Measurements from ENCODE around the gene UVSSA.

Gene UVSSA, protein sequence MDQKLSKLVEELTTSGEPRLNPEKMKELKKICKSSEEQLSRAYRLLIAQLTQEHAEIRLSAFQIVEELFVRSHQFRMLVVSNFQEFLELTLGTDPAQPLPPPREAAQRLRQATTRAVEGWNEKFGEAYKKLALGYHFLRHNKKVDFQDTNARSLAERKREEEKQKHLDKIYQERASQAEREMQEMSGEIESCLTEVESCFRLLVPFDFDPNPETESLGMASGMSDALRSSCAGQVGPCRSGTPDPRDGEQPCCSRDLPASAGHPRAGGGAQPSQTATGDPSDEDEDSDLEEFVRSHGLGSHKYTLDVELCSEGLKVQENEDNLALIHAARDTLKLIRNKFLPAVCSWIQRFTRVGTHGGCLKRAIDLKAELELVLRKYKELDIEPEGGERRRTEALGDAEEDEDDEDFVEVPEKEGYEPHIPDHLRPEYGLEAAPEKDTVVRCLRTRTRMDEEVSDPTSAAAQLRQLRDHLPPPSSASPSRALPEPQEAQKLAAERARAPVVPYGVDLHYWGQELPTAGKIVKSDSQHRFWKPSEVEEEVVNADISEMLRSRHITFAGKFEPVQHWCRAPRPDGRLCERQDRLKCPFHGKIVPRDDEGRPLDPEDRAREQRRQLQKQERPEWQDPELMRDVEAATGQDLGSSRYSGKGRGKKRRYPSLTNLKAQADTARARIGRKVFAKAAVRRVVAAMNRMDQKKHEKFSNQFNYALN

GRCh38 chr4:1346781-1347409 is at the start of gene UVSSA:
Gene UVSSA, plus strand, starts transcription at chr4:1347208. Its CDS starts 884 bp downstream, at chr4:1348092.
- peak; percentile 100 for DNase-seq

DNA sequence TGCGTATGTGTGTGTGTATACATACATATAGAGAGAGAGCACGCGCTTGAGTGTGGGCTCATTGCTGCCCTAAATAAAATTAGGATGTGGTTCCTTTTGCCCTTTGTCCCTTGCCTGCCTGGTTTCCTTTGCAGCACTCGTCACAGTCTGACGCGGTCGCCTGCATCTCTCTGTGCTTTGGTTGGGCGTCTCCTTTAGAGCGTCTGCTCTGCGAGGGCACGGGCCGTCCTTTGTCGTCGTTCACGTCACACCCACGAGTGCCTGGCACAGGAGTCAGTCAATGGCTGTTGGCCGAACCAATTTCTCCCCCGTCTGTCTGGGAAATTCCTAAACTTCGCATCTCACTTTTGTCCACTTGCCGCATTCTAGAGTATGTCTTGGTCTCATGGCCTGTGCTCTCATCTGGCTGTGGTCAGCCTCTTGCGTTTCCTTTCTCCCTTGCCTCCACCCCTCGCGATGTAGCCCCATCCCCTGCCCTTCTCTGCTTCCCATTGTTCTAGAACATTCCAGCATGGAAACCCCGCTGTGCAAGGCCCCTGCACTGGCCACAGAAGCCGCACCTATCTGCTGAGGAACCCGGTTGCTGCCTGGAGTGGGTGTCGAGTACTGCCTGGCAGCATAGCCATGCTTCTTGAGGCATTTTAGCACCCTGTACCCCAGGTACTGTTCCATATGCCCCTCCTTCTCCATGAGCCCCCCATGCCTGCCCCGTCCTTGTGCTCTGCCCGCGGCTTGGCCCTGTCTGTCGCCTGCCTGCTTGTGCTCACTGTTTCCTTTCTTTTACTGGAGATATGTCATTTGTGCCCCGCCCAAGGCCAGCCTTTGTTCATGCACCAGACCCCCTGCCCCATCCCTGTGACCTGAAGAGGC is 49.3 kb upstream of the UVSSA start:
- DNase-seq: no peak

DNA sequence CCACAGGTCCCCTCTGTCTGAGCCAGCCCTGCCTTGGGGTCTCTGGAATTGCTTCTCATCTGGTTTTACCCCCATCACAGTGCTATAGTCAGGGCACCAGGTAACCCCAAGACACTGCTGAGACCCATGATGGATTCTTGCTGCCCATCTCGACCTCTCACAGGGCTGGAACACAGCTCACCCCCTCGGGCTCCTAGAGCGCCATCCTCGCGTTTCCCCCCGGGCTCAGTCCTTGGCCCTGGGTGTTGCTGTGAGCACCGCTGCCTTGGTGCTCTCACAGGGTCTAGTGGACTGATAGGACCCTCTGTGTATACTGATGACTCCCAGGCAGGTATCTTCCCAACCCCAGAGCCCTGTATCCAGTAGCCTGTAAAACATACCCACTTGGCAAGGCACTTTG is 48.5 kb upstream of the UVSSA start:
- no peak for DNase-seq

GRCh38 chr4:1299301-1299860 is 47.6 kb upstream of the UVSSA start:
- no peak for DNase-seq

GRCh38 chr4:1300466-1301455 is 46.2 kb upstream of the UVSSA start:
- DNase-seq: peak; percentile 55

DNA sequence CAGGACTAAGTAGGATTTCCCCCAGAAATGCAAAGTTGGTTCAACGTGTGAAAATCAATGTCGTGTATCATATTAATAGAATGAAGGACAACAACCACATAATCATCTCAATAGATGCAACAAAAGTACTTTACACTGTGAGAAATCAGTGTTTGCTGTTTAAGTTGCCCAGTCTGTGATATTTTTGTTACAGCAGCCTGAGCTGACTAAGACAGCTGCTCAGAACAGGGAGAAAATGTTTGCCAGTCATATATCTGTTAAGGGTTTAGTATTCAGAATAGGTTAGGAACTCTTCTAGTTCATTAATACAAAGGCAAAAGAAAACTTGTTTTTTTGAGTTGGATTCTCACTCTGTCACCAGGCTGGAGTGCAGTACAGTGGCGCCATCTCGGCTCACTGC is 44.8 kb upstream of the UVSSA start:
- no peak for DNase-seq

GRCh38 chr4:1305261-1305711 is 41.7 kb upstream of the UVSSA start:
- no peak for DNase-seq

DNA sequence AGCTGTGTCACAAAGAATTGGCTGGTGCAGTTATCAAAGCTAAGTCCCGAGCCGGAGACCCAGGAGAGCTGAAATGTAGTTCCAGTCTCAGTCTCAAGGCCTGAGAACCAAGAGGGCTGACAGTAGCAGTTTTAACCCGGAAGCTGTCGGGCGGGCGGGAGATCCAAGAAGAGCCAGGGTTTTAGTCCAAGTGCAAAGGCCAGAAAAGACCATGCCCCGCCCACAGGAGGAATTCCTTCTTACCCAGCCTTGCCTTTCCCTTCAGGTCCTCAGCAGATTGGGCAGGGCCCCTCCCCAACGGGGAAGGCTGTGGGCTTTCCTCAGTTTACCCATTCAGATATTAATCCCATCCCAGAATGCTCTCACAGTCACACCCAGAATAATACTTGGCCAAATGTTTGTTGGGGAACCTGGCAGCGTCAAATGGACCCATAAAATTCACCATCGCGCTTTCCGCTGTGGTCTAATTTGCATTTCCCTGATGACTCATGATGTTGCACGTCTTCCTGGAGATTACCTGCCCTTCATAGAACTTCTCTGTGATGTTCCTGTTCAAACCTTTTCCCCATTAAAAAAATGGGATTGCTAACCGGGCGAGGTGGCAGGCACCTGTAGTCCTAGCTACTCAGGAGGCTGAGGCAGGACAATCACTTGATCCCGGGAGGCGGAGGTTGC is 41.1 kb upstream of the UVSSA start:
- DNase-seq: peak; percentile 59

- no peak for DNase-seq
These were observed 38.9 kb upstream of the UVSSA start for GRCh38 chr4:1307951-1308735.

- DNase-seq: peak; percentile 76
These were observed 37.6 kb upstream of the UVSSA start for GRCh38 chr4:1309261-1310010.

DNA sequence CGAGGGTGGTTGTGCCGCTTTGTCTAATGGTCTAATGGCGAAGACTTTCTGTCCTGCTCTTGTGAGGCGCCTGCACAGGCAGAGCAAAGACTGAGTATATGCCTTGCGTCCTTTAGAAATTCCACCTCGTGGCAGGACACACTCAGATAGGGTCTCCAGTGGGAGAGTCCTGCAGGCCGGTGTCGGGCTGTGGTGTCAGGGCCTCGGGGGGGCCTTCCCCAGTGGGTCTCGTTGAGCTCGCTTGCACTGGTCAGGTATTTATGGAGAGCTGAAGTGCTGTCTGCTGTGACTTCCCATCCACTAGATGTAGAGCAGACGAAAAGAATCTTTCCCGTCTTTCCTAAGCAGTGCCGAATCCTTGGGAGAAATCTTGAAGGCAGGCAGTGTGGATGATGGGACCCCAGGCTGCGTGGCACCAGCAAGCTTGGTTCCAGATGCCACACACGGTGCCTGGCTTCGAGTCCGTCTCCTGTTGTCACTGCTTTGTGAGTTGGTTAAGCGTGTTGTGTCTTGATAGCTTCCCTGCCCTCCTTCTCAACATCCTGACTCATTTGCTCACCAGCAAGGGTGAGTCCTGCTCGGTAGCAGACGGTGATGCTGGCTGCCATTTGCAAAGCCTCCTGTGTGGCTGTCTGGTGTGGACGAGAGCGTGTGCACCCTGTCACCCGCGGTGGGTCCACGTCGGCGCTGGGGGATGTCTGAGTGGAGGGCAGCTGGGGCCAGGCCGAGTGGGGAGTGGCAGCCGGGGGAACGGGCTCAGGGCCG is 36.8 kb upstream of the UVSSA start:
- no peak for DNase-seq

DNA sequence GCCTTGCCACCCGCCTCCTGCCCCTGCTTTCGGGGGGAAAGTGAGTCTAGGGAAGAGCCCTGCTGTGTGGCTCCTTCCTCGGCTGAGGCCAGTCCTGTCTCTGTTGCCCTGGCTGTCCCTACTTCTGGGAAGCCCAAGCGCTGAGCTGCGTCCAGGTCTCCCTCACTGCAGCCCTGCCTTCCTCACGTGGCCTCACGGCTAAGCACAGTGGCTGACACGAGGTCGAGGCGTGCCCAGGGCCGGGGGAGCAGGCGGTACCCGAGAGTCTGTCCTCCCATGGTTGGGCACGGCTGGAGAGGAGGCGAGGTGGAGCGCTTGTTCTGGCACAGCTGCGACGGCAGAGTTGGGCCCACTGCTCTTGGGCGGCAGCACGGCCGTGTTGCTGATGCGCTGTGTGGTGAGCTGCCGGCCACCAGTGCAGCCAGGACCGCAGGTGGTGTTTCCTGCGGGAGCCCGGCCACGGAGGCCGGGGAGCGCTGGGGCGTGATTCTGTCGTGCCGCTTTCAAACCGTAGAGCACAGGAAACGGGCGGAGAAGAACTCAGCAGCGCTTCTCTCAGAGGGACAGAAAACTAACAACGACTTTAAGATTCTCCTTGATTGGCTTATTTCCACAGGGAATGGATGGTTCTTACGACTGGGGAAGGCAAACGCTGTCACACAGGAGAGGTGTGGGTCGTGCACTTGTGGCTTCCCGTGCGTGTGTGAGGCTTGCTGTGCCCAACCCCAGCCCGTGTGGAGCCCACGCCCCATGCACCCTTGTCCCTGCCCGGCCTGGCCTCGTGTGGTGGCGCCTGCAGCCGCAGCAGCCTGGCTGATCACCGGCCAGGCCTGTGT is 36.0 kb upstream of the UVSSA start:
- no peak for DNase-seq

GRCh38 chr4:1312821-1313640 is 34.0 kb upstream of the UVSSA start:
- no peak for DNase-seq

GRCh38 chr4:1315306-1315705 is 31.7 kb upstream of the UVSSA start:
- DNase-seq: no peak

- no peak for DNase-seq
These were observed 31.0 kb upstream of the UVSSA start for GRCh38 chr4:1315836-1316536.

Measured in activated CD4-positive, alpha-beta T cell treated with anti-CD3 and anti-CD28 coated beads, Interleukin-10, Interleukin-2, amounts not matched to agents 100 ng/mL and 50 ng/mL, durations not matched to agents 16 hours and 8 hours (primary cell).